HG03196 (cell line): ENCODE data around the gene USP7.

Experiments
- ATAC-seq: cut with Tn5 transposase; IDR thresholded peaks from one replicate; pipeline ENCODE4 v1.9.1; 2021; ENCODE audit not compliant: unreplicated experiment

The USP7 gene

GRCh38 chr16:8865145-8865882 lies 98.4 kb downstream of the USP7 start:
- no peak for ATAC-seq

GRCh38 chr16:8864480-8865110 lies 99.1 kb downstream of the USP7 start:
- no peak for ATAC-seq

GRCh38 chr16:8863594-8864424 lies 99.9 kb downstream of the USP7 start:
- no peak for ATAC-seq

- no peak for ATAC-seq
Measured at GRCh38 chr16:8862309-8863130, 101.2 kb downstream of the USP7 start.

GRCh38 chr16:8861563-8862308 lies 102.0 kb downstream of the USP7 start:
- no peak for ATAC-seq

- no peak for ATAC-seq
Measured at GRCh38 chr16:8859913-8860881, 103.5 kb downstream of the USP7 start.

- no peak for ATAC-seq
Measured at GRCh38 chr16:8858994-8859912, 104.5 kb downstream of the USP7 start.

- ATAC-seq, result no peak
Measured at GRCh38 chr16:8855972-8856371, 107.7 kb downstream of the USP7 start.

- no peak for ATAC-seq
Measured at GRCh38 chr16:8855051-8855786, 108.5 kb downstream of the USP7 start.

GRCh38 chr16:8854298-8854948 lies 109.3 kb downstream of the USP7 start:
- ATAC-seq, result no peak

- ATAC-seq, result no peak
Measured at GRCh38 chr16:8853611-8854010, 110.1 kb downstream of the USP7 start.

- no peak for ATAC-seq
Measured at GRCh38 chr16:8853150-8853549, 110.6 kb downstream of the USP7 start.

- no peak for ATAC-seq
Measured at GRCh38 chr16:8852534-8852933, 111.2 kb downstream of the USP7 start.

GRCh38 chr16:8851761-8852403 lies 111.8 kb downstream of the USP7 start:
- ATAC-seq, result no peak

GRCh38 chr16:8850279-8850885 lies 113.3 kb downstream of the USP7 start:
- ATAC-seq, result no peak

- ATAC-seq, result no peak
Measured at GRCh38 chr16:8849411-8850011, 114.2 kb downstream of the USP7 start.
